DOHH2 (cell line): Measurements from ENCODE around the gene MYO15A.
A peak's percentile ranks its signal among the peaks of the same experiment; 100 is the strongest.

Experiments
- H3F3A ChIP-seq: fragments of 200-600 bp; sonication (generic), shearing (Covaris generic); 2 replicates; pipeline ENCODE4 v1.6.0; 2016; ENCODE audit warnings: antibody characterized with exemption, mild to moderate bottlenecking; ENCODE audit not compliant: control insufficient read depth, insufficient read depth
- H3K27ac ChIP-seq: fragments of 200-600 bp; sonication (generic); 2 replicates; pipeline ENCODE4 v1.5.1; 2014; ENCODE audit warnings: low read depth, mild to moderate bottlenecking, low read length, moderate library complexity
- H3K27me3 ChIP-seq: fragments of 200-600 bp; sonication (generic); 2 replicates; pipeline ENCODE4 v1.6.1; 2014; ENCODE audit warnings: mild to moderate bottlenecking, low read length, mixed read lengths; ENCODE audit not compliant: control insufficient read depth
- H3K36me3 ChIP-seq: fragments of 200-600 bp; sonication (generic); 2 replicates; pipeline ENCODE4 v1.6.1; 2014; ENCODE audit warnings: mild to moderate bottlenecking, low read length, moderate library complexity, mixed read lengths; ENCODE audit not compliant: control insufficient read depth
- H3K4me1 ChIP-seq: fragments of 200-600 bp; sonication (generic); 2 replicates; pipeline ENCODE4 v1.6.1; 2014; ENCODE audit warnings: mild to moderate bottlenecking, low read length, mixed read lengths; ENCODE audit not compliant: control insufficient read depth
- H3K4me2 ChIP-seq: fragments of 200-600 bp; sonication (generic); 2 replicates; pipeline ENCODE4 v1.6.0; 2014; ENCODE audit warnings: mild to moderate bottlenecking, low read length, moderate library complexity
- H3K4me3 ChIP-seq: fragments of 200-600 bp; sonication (generic); 2 replicates; pipeline ENCODE4 v1.5.1; 2014; ENCODE audit warnings: mild to moderate bottlenecking, low read length, mixed read lengths
- H3K79me2 ChIP-seq: fragments of 200-600 bp; sonication (generic); 2 replicates; pipeline ENCODE4 v1.6.1; 2014; ENCODE audit warnings: mild to moderate bottlenecking, low read length, mixed read lengths; ENCODE audit not compliant: control insufficient read depth
- H3K9me2 ChIP-seq: fragments of 200-600 bp; sonication (generic); replicated peaks from 2 replicates; pipeline ENCODE4 v1.6.1; 2014; ENCODE audit warnings: mild to moderate bottlenecking, low read length, mixed read lengths; ENCODE audit not compliant: control insufficient read depth
- H3K9me3 ChIP-seq: fragments of 200-600 bp; sonication (generic); 2 replicates; pipeline ENCODE4 v1.6.1; 2014; ENCODE audit warnings: antibody characterized with exemption, low read length, mixed read lengths; ENCODE audit not compliant: control insufficient read depth, insufficient read depth
- H4K20me1 ChIP-seq: fragments of 200-600 bp; sonication (generic); 2 replicates; pipeline ENCODE4 v1.6.0; 2014; ENCODE audit warnings: low read depth, mild to moderate bottlenecking, antibody characterized with exemption, low read length, moderate library complexity; ENCODE audit not compliant: control insufficient read depth, insufficient read depth
- EZH2phosphoT487 ChIP-seq: fragments of 200-600 bp; sonication (generic); IDR thresholded peaks from 2 replicates; pipeline ENCODE4 v1.6.1; 2017; ENCODE audit warnings: borderline replicate concordance, mild to moderate bottlenecking, antibody characterized with exemption, low read length, moderate library complexity, mixed read lengths
- TF ChIP-seq, protein P1 (sequence below): fragments of 200-600 bp; sonication (generic); IDR thresholded peaks from one replicate; pipeline ENCODE4 v1.5.1; 2014; ENCODE audit warnings: antibody characterized with exemption, mild to moderate bottlenecking, low read depth, low read length; ENCODE audit not compliant: poor library complexity, severe bottlenecking

MYO15A gene

DNA sequence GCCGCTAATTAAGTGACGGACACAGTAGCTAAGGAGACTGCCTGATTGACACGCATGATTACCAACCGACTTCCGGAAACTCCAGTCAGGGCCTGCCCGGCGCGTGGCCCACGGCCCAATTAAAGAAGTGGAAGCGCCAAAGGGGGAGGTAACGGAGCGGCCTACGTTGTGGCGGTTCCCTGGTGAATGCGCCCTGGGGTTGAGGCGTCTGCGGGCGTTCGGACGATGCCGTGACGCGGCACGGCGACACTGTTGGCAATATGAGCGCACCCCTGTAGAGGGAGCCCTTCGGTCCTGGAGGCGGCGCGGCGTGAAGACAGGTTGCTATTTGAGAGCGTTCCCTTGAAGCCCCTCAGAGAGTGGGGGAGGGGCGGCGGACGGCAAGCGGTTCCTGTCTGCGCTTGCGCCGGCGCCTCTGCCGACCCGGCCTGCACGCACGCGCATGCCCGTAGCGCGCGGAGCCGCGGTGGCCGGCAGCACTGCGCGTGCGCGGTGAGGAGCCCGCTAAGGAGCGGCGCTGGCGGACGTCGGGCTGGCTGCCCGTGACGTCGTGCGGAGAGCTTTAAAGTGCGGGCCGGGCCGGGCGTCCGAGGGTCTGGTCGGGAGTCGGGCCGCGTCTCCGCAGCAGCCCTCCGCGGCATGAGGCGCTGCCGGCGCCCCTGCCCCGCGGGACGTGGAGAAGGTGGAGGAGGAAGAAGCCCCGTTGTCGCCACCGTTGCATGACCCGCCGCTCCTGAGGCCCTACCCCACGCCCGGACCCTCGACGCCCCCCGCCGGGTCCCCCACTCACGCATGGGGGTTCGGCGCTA is 75.0 kb downstream of the MYO15A start, which contains the start of gene ALKBH5:
TSS of gene ALKBH5 (plus strand) at position 495 of the 809 bp plus-strand sequence. CDS start 416 bp downstream, outside the sequence.
- H3K36me3 ChIP-seq, result peaks cover 47% of the 10 kb centered on the region
- H4K20me1 ChIP-seq, result peaks cover 34% of the 10 kb centered on the region
- H3K4me2 ChIP-seq, result peak within 1 kb of the TSS; percentile 93
- no peaks in the 10 kb centered on the region for H3K9me3 ChIP-seq
- peaks cover 49% of the 10 kb centered on the region for H3K79me2 ChIP-seq
- H3K27me3 ChIP-seq, result no peaks in the 10 kb centered on the region
- peak within 1 kb of the TSS; percentile 92 for H3K4me3 ChIP-seq
- H3F3A ChIP-seq, result no peaks in the 10 kb centered on the region
- TF ChIP-seq EZH2phosphoT487, result no peak
- TF ChIP-seq, protein P1, sequence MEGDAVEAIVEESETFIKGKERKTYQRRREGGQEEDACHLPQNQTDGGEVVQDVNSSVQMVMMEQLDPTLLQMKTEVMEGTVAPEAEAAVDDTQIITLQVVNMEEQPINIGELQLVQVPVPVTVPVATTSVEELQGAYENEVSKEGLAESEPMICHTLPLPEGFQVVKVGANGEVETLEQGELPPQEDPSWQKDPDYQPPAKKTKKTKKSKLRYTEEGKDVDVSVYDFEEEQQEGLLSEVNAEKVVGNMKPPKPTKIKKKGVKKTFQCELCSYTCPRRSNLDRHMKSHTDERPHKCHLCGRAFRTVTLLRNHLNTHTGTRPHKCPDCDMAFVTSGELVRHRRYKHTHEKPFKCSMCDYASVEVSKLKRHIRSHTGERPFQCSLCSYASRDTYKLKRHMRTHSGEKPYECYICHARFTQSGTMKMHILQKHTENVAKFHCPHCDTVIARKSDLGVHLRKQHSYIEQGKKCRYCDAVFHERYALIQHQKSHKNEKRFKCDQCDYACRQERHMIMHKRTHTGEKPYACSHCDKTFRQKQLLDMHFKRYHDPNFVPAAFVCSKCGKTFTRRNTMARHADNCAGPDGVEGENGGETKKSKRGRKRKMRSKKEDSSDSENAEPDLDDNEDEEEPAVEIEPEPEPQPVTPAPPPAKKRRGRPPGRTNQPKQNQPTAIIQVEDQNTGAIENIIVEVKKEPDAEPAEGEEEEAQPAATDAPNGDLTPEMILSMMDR, result no peak
- H3K27ac ChIP-seq, result peak within 1 kb of the TSS; percentile 90
- no peaks in the 10 kb centered on the region for H3K9me2 ChIP-seq
- H3K4me1 ChIP-seq, result peaks cover 45% of the 10 kb centered on the region

DNA sequence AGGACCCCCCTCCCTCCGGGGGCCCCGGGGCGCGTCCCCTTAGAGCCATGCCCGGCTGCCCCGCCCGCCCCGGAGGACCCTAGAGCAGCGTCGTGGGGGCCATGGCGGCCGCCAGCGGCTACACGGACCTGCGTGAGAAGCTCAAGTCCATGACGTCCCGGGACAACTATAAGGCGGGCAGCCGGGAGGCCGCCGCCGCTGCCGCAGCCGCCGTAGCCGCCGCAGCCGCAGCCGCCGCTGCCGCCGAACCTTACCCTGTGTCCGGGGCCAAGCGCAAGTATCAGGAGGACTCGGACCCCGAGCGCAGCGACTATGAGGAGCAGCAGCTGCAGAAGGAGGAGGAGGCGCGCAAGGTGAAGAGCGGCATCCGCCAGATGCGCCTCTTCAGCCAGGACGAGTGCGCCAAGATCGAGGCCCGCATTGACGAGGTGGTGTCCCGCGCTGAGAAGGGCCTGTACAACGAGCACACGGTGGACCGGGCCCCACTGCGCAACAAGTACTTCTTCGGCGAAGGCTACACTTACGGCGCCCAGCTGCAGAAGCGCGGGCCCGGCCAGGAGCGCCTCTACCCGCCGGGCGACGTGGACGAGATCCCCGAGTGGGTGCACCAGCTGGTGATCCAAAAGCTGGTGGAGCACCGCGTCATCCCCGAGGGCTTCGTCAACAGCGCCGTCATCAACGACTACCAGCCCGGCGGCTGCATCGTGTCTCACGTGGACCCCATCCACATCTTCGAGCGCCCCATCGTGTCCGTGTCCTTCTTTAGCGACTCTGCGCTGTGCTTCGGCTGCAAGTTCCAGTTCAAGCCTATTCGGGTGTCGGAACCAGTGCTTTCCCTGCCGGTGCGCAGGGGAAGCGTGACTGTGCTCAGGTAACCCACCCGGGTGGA is 75.8 kb downstream of the MYO15A start:
- Histone ChIP-seq H3K4me3 (peak overlapping the region; percentile 92), H3K9me2 (no peaks in the 10 kb centered on the region), H3F3A (no peaks in the 10 kb centered on the region), H3K27me3 (no peaks in the 10 kb centered on the region), H3K79me2 (peaks cover 57% of the 10 kb centered on the region), H3K27ac (peak overlapping the region; percentile 90), H3K36me3 (peaks cover 53% of the 10 kb centered on the region), H3K4me1 (peaks cover 48% of the 10 kb centered on the region), H3K9me3 (no peaks in the 10 kb centered on the region), H3K4me2 (peak overlapping the region; percentile 93), H4K20me1 (peaks cover 35% of the 10 kb centered on the region)
- TF ChIP-seq EZH2phosphoT487, result no peak
- TF ChIP-seq, protein P1, result peak; percentile 24

DNA sequence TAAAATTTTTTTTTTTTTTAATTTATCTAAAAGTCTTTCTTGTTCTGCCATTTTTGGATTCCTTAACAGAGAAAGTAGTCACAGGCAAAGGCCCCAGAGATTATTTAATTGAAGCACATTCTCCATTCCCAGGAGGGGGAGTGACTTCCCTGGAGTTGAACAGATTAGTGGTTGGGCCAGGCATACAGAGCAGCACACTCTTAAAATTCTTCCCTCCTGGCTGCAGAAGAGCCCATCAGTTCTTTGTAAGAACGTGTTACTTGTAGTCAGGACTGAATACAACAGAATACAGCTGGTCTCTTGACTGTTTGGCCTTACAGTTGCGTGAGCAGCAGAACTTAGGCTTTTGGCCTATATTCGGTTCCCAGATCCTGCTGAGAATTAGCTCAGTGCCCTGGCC is 76.8 kb downstream of the MYO15A start:
- Histone ChIP-seq H3K4me2 (peak overlapping the region; percentile 93), H3K36me3 (peaks cover 60% of the 10 kb centered on the region), H3F3A (no peaks in the 10 kb centered on the region), H3K4me3 (peak overlapping the region; percentile 92), H4K20me1 (peaks cover 38% of the 10 kb centered on the region), H3K79me2 (peaks cover 67% of the 10 kb centered on the region), H3K4me1 (peaks cover 50% of the 10 kb centered on the region), H3K9me3 (no peaks in the 10 kb centered on the region), H3K27me3 (no peaks in the 10 kb centered on the region), H3K27ac (no peak overlapping the region), H3K9me2 (no peaks in the 10 kb centered on the region)
- TF ChIP-seq EZH2phosphoT487, result no peak
- TF ChIP-seq, protein P1, result no peak
